Retina (tissue), 1 donor: ENCODE data around the gene RENBP.

Source experiments
- DNase-seq: peaks from one replicate; pipeline ENCODE4 v3.0.0-alpha.2; 2016

RENBP gene

GRCh38 chrX:153885968-153886903 lies 58.2 kb downstream of the RENBP start, which contains the start of gene L1CAM:
TSS of gene L1CAM (minus strand) at chrX:153886173. CDS start at chrX:153875836, 10,337 bp downstream.
- no peak for DNase-seq
